GM18498 (cell line): ENCODE data around the gene NR5A1.

ENCODE experiments used
- ATAC-seq: cut with Tn5 transposase; IDR thresholded peaks from one replicate; pipeline ENCODE4 v1.9.1; 2021; ENCODE audit warnings: mild to moderate bottlenecking, moderate library complexity; ENCODE audit not compliant: unreplicated experiment

NR5A1 gene

GRCh38 chr9:124467410-124468060 lies 39.7 kb downstream of the NR5A1 start:
- no peak for ATAC-seq

- ATAC-seq, result no peak
These were observed 41.5 kb downstream of the NR5A1 start for GRCh38 chr9:124465736-124466135.

DNA sequence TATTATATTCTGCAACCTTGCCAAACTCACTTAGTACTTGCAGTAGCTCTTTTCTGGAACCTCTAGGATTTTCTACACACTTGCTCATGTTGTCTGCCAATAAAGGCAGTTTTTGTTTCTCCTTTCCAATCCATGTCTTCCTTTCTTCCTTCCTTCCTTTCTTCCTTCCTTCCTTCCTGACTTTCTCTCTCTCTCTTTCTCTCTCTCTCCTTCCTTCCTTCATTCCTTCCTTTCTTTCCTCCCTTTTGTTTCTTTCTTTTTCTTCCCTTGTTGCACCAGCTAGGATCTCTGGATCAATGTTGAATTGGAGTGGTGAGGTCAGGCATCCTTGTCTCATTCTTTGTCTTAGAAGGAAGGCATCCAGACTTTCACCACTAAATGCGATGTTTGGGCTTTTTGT lies 44.5 kb downstream of the NR5A1 start:
- ATAC-seq, result no peak

DNA sequence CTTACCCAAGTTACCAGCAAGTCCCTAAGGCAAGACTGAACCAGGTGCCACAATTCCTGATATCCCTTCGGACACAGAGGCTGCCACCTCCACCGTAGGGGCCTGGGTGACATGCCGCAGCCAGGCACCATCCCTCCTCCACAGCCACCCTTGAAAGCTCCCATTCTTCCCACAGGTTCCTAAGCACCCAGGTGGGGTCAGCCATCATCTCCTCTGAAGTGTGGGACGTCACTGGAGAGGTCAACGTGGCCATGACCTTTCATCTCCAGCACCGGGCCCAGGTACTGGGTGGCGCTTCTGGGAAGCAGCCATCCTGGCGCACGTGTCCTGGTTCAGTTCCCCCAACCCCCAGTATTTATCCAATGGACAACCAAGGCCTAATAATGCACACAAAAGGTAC lies 48.8 kb downstream of the NR5A1 start:
- no peak for ATAC-seq

DNA sequence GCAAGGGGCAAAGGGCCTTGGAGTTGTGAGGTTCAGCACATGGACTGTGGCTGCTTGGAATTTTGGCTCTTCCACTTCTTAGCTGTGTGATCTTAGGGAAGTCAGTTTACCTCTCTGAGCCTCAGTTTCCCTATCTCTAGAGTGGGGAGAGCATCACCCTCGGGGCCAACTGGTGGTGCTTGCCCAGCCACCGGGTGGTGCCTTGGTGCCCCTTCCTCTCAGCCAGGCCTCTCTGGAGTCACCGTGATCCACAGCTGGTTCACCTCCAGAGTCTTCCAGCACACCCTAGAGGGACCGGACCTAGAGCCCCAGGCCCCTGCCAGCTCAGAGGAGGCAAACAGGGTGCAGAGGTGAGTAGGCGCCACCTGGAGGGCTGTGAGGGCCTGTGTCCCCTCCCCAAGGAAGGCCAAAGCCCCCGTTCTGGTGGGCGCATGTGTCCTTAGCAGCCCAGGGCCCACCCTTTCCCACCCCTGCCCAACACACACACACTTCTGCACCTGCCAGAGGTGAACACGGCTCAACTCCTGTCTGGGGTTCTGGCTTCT lies 49.2 kb downstream of the NR5A1 start:
- no peak for ATAC-seq

DNA sequence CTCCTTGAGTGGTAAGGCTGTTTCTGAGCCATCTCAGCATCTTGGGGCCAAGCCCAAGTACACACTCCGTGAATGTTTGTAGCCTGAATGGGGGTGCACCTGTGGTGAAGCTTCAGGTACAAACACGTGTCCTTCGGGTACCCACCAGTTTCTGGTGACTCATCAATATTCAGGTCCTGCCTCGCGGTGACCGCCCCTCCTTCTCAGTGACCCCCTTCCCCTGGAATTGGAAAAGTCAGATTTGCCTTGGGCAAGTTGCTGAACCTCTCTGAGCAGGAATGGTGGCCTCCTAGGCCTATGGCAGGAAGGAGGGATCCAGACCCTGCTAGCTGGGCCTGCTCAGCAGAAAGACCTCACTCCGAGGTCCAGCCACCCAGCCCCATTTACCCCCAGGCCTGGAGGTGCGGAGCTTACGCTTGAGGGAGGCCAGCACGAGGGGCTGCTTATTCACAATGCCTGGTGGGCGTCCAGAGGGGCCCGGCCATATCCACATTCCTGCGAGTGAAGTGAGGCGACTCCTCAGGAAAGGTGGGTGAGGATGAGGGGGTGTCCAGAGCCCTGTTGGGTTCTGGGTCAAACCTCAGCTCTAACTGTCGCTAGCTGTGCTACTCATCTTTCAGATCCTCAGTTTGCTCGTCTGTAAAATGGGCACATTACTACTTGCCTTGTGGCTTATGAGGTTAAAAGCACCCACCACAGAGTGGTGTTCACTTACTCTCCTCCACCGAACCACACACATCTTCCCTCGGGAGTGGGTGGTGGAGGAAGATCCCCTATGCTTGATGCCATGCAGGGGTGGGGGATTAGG lies 49.9 kb downstream of the NR5A1 start:
- no peak for ATAC-seq

GRCh38 chr9:124456341-124457078 lies 50.7 kb downstream of the NR5A1 start:
- no peak for ATAC-seq

GRCh38 chr9:124455820-124456219 lies 51.4 kb downstream of the NR5A1 start:
- no peak for ATAC-seq

GRCh38 chr9:124454791-124455443 lies 52.3 kb downstream of the NR5A1 start:
- ATAC-seq, result no peak

GRCh38 chr9:124454296-124454695 lies 52.9 kb downstream of the NR5A1 start:
- no peak for ATAC-seq

- no peak for ATAC-seq
These were observed 53.5 kb downstream of the NR5A1 start for GRCh38 chr9:124453586-124454191.

DNA sequence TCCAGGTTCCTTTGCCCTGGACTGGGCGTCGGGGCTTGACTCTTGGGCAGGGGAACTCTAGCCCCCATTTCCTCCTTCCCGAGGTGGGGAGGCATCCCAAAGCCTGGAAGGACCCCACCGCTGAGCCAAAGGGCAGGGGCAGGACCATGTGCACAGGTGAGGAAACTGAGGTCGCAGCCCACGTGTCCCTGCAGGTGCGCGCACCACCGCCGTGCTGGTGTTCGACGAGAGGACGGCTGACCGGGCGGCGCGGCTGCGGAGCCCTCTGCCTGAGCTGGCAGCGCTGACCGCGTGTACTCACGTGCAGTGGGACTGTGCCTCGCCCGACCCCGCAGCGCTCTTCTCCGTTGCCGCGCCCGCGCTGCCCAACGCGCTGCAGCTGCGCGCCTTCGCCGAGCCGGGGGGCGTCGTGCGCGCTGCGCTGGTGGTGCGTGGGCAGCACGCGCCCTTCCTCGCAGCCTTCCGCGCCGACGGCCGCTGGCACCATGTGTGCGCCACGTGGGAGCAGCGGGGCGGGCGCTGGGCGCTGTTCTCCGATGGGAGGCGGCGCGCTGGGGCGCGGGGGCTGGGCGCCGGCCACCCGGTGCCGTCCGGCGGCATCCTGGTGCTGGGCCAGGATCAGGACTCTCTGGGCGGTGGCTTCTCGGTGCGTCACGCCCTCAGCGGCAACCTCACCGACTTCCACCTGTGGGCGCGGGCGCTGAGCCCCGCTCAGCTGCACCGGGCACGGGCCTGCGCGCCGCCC lies 54.2 kb downstream of the NR5A1 start:
- ATAC-seq, result no peak

GRCh38 chr9:124452326-124452725 lies 54.9 kb downstream of the NR5A1 start:
- no peak for ATAC-seq

- ATAC-seq, result no peak
These were observed 56.1 kb downstream of the NR5A1 start for GRCh38 chr9:124450931-124451661.

DNA sequence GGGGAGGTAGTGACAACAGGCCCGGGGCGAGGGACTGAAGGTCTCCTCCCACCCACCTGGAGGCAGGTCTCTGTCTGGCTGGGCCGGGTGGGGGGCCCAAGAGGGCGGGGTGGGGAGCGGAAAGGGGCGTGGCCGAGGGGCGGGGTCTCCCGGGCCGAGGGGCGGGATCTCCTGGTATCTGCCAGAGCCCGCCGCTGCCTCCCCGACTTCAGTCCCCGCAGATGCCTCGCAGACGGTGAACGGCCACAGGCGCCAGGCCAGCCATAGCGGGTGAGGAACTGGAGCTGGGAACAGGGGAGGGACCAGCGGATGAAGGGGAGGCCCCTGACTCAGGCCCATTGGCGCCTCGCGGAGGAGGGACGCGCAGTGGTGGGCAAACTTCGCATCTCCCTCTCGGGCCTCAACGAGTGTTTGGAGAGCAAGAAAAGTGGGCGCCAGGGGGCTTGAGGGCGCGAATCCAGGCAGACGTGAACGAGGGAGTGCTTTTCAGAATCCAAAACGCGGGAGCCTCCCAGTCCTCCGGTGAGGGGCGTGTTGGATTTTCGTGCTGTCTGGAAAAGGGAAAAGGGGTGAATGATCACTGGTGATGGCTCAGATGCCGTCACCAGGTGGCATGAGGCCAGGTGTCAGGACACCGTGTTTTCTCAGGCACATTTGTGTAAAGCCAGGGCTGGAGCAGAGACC lies 56.8 kb downstream of the NR5A1 start, which contains the start of gene ADGRD2:
Gene ADGRD2, plus strand, starts transcription at position 211 of the 684 bp plus-strand sequence. CDS start 1,216 bp downstream, outside the sequence.
- no peak for ATAC-seq

- ATAC-seq, result no peak
These were observed 57.6 kb downstream of the NR5A1 start for GRCh38 chr9:124449381-124450151.

DNA sequence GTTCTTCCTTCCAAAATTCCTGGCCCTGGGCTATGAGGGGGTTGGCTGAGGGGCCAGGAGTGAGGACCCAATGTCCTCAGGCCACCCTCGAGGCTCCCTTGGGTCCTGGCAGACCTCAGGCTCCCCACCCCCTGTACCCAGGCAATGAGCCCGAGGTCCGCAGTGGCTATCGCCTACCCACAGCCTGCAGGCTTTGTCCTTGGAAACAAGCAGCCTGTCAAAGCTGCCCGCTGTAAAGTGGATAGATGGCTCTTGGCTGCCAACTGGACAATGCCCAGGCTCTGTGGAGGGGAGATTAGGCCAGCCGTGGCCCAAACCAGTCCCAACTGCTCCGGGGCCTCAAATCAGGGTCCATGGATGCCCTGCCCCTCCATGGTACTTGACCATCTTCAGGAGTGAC lies 59.2 kb downstream of the NR5A1 start:
- no peak for ATAC-seq

- no peak for ATAC-seq
These were observed 59.9 kb downstream of the NR5A1 start for GRCh38 chr9:124447297-124447661.
